ENCODE data around the gene PRKCE.

PRKCE gene

DNA sequence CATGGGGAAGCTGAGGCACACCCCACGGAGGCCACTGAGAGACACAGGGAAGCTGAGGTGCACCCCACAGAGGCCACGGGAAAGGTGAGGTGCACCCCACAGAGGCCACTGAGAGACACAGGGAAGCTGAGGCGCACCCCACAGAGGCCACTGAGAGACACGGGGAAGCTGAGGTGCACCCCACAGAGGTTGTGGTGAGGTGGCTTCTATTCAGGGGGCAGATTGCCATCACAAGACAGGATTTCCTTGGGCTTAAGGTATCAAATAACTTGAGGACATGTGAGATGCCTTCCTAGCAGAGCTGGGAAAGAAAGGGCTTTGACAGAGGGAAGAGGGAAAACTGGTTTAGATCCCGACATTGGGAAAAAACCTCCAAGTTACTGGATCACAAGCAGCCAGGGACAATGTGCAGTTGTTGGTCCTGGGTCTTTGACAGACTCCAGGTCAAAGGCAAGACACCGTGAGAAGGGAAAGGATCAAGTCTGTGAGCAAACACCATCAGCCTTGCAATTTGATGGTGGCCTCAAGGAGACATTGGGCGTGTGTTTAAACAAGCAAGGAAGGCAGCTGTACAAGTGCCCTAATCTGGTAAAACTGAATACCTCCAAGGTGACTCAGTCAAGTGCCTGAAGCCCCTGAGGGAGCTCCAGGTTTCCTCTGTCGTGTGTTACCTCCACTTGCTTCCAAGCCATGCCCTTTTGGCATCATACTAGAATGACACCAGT is 512.5 kb downstream of the PRKCE start:
- no peak for DNase-seq

DNA sequence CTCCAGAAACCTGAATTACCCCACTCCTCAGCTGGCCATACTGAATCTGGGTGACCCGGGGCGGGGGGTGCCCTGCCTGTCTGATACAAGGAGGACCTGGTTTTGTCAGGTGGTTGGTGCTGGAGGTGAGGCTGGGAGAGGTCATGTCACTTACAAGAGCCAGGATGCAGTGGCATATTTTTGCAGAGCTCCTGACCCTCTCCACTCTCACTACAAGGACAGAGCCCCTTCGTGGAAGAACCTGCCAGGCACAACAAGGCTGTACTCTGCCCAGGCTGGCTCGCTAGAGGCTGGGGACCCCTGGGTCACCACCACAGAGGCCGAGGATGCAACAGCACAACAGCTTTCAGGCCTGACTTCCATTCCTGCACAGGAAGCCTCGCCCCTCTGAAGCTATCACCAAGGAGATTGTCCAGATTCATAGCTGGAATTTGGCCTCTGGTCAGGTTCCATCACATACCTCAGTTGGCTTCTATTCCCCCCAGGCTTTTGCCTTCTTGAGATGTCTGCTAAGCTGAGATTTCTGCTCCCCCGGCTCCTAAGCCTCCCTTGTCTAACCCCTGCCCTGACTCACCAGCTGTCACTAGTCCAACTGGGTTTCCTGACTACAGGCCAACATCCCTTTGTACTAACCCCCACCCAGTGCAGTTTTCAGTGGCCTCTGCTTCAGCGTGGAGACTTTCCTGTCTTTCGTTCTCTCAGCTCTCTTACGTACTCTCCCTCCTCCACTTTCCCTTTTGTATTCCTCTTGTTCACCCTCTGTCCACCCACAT is 513.2 kb downstream of the PRKCE start:
- DNase-seq: no peak

DNA sequence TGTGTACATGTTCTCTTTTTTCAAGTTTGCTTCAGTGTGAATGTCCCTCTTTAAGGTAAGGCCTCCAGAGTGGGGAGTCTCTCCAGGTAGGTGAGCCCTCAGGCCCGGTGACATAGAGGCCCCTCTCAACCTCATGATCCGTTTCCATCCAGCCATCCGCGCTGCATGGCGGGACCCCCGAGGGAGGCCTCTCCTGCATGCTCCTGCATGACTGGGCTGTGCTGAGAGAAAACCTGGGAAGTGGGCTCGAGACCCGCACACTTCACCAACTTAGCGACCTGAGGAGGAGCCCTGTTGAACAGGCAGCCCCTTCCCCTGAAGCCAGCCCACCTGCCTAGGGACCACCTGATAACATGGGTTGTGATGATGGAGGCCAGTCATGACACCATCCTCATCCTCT is 514.4 kb downstream of the PRKCE start:
- DNase-seq: no peak

DNA sequence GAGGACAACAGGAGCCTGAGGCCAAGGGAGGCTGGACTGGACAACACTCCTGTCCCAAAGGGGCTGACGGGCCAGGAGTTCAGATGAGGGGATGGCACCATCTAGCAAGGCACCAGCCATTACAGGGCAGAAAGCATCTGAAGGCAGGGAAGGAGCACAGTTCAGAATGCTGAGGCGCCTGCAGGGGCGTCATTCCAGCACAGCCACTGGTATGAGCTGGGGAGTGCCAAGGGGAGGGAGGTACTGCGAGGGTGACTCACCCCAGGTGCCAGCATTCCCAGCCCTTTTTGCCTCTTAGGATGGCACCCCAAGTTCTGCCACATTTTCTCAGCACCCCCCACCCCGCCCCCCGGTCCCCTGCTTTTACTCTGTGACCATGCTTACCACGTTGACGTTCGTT is 515.9 kb downstream of the PRKCE start:
- no peak for DNase-seq

DNA sequence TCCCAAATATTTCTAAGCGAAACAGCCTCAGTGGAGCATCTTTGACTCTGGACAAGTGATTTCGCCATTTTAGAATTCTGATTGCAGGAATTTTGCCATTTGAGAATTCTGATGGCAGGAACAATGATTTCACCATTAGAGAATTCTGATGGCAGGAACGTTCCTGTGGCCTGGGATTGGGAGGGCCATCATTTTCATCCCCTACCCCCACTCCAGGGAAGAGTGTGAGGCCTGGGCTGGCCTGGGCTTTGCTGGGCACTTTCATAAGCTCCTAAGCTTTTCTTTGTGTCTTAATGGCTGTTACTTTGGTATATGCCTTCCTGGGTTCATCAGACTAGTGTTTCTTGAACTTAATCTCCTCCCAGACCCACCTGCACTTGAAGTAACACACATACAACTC is 516.4 kb downstream of the PRKCE start:
- no peak for DNase-seq

DNA sequence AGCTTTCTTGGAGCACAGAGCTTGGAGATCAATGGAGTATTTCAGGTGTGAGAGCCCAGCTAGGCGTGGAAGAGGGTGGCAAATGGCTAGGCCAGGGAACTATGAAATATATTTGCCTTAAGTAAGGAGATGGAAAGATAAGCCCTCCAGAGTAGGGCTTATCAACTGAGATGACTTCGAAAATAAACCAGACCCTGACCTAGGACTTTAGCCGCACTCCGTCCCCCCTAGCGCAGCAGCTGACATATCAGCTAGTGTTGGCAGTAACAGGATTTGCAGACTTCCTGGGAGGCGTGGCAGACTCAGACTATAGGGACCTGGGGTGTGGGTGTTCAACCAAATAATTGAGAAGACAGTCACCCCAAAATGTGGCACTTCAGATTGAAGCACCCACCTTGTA is 518.0 kb downstream of the PRKCE start:
- no peak for DNase-seq

DNA sequence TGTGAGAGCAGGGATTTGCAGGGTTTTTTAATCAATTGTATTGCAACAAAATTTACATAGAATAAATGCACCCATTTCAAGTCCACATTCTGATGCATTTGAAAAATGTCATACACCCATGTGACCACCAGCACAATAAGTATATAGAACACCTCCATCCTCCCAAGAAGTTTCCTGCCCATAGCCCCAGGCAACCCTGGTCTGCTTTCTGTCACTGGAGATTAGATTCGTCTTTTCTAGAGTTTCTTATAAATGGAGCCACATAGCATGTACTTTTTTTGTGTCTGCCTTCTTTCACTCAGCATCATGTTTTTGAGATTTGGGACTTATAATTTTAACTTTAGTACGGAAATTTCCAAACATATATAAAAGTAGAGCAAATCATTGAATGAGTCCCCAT is 518.6 kb downstream of the PRKCE start:
- no peak for DNase-seq

DNA sequence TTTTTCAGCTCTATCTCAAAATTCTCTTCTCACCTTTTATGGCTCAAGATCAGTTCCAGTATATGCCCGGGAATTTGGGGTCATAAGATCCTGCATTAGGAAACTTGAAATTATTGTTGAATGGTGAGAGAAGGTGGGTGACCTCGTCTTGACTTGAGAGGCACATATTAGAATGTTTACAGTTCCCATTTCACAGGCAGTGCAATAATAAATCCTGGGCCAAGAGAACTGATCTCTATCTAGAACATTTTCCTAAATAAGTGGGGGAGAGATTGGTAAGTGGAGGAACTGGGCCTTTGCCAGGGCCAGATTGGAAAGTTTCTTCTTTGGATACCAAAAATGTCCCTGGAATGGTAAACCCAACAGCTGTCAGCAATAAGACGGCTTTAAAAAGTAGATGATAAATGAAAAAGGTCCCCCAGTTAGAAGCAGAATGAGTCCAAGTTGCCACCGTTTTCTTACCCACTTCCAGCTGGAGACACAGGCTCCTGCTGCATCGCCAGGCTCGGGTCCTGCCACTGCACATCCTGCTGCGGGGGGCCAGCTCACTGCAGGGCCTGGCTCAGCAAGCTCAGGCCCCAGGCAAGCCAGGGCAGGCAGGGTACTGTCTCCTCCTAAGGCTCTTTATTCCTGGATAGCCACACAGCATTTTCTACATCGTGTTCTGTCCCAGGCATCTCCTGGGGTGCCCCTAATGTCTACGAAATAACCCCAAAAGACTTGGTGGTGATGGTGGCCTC is 519.3 kb downstream of the PRKCE start:
- no peak for DNase-seq

DNA sequence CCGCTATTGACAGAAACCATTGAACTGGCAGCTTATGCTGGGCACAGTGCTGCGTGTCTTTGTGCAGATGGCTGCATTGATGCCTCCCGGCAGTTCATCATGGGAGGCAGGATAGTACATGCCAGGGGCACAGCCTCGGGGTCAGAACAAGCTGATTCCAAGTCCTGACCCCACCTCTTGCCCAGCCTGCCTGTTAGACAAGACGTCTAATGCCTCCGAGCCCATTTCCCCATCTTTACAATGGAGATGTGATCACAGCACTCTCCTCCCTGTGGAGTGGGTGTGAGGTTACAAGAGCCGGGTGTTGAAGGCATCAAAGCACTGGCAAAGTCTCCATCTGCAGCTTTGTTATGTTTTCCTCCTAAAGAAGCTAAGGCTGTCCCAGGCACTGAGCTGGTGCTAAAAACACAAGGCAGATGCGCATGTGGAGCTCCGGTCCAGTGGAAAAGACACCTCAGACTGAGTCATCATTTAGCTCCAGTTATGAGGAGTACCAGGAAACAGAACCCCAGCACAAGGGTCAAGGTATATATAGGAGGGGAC is 520.0 kb downstream of the PRKCE start:
- DNase-seq: no peak

DNA sequence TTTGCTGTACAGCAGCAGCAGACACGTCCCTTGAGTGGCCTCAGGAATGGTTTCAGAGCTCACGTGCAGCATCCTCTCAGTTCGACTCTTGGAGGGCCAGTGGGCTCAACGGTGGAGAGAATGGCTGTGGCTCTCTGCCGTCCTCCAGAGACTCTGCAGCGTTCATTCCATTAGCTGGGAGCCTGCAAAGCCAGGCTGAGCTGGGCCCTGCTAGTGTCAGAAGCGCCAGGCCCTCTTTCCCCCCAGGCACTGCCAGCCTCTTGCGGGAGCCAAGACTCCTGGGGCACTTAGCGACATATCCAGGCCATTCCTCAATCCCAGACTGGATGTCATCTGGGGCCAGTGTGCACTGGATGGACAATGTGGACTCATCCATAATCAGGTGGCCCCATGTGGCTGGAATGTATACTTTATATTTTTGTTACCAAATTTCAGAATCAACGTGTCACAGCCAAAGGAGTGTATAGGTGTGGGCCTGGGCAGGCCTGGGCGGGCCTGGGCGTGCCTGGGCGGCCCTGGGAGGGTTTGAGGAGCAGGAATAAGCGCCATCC is 520.6 kb downstream of the PRKCE start:
- DNase-seq: no peak

DNA sequence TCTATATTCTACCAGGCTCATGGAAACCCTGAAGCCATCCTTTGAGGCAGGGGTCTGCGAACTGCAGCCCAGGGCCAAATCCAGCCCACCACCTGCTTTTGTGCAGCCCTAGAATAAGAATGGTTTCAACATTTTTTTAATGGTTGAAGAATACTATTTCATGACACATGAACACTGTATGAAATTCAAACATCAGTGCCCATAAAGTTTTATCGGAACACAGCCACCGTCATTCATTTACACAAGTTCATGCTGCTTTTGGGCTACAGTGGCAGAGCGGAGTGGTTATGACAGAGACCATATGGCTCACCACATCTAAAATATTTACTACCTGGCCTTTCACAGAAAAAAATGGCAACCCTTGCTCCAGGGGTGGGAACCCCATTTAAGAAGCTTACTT is 521.6 kb downstream of the PRKCE start:
- DNase-seq: no peak

DNA sequence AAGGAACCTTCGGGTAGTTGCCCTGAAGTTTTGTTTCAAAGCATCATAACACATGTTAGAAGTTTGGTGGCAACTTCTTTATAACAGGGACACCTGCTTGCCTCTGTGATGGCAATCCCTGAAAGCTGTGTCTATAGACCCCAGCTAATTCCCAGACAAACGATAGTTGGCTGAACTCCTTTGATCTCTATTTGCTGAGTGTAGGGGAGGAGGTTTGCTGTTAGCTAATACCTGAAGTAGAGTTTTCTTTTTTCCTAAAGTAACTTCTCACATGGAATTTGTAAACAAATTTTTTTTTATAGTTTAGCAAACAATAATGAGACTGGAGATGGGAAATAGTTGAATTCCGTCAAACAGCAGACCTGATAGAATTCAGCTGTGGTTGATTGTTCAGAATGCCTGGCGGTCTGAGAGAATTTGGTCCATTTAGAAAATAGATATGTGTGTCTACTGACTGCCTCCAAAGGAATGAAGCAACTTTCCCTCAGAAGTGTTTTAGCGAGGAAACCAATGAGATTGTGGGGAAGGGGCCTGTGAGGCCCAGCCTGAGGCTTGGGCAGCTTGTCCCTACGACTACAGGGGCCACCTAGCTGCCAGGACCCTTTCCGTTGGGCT is 522.3 kb downstream of the PRKCE start:
- no peak for DNase-seq

DNA sequence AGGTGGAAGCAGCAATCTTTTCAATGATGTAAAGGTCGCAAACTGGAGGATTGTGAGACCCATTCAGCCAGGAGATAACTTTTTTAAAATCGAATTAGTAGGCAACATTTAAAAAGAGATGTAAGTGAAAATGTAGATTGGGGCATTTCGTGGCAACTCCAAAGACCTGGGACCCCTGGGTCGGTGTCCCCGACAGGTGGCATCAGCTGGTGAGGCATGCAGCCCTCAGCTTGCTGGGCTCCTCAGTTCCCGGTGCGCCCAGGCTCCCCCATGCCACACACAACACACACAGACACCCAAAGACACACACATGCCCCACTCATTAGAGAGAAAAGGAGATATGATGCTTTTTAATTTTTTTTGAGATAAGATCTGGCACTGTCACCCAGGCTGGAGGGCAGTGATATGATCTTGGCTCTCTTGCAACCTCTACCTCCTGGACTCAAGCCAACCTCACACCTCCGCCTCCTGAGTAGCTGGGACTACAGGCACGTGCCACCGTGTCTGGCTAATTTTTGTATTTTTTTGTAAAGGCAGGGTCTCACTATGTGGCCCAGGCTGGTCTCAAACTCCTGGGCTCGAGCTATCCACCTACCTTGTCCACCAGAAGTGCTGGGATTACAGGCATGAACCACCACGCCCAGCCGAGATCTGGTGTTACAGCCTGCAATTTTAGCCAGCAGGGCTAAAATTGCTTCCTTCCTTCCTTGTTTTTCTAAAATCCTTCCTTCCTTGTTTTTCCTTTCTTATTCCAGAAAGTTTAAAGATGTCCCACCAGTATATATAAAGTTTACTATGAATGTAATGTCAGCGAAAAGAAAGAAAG is 523.1 kb downstream of the PRKCE start:
- DNase-seq: no peak

DNA sequence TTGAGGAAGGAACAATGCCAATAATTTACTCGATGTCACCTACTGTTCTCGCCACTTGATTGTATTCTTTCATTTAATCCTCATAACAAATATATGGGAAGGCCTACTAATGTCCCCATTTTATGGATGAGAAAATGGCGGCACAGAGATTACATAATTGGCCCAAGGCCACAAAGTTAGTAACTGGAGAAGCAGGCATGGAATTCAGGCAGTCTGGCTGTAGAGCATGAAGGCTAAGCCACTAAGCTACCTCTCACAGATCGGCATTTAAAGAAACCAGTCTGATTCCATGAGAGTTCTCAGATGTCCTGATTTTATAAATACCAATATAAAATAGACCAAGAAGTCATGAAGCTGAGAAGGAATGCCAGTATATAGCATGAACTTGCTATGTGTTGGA is 523.9 kb downstream of the PRKCE start:
- no peak for DNase-seq

DNA sequence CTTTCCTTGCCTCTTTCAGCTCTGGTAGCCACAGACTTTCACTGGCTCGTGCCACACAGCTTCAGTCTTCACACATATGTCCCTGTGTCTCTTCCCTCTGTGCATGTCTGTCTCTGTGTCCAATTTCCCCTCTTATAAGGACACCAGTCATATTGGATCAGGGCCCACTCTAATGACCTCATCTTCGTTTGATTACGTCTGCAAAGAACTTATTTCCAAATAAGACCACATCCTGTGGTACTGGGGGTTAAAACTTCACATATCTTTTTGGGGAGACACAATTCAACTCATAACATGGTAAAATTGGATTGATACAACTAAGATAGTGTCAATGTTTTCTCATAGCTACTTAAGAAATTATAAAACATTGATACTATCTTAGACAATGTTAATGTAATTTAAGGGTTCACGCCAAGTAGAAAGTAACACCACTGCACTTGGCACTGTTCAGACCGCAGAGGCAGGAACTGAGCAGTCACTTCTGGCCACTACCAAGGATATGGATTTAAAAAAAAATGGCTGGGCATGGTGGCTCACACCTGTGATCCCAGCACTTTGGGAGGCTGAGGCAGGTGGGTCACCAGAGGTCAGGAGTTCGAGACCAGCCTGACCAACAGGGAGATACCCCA is 526.1 kb downstream of the PRKCE start:
- DNase-seq: no peak

DNA sequence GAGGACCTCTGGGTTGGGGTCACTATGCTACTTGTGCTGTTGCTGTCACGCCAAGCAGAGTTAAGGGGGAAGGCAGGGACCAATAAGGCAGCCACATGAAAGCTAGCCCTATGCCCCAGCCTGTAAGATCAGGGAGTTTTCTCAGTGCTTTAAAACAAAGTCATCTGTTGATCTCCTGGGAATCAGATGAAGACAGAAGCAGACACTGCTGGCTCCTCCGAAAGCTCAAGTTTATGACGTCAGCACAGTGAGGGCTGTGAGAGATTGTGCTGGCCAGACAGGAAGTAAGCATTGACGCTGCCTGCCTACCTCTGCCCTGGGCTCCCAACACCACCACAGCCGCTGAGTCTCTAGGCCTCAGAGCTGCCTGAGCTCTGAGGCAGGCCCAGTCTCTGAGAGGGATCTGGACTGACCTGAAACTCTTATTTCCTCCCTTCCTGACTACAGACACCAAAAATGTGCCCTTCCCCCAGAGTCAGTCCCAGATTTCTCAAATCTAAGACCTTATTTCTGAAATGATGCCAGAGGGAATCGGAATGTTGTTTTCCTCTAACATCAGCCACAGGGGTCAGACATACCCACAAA is 527.7 kb downstream of the PRKCE start:
- DNase-seq: peak; percentile 19

DNA sequence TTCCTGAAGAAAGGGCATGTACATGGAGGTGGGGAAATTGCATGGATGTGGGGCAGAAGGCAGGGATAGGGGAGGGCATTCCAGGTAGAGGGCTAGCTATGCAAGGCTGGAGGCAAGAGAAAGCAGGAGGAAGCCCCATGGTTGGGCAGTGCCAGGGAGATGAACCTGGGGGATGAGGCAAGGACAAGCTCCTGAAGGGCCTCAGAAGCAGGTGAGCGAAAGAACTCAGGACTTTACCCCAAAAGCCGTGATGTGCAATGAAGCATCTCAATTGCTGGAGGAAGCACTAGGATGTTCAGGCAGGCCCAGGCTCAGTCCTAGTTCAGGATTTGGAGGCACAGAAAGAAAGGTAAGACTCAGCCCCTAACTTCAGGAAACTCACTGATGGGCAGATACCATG is 528.7 kb downstream of the PRKCE start:
- DNase-seq: no peak

DNA sequence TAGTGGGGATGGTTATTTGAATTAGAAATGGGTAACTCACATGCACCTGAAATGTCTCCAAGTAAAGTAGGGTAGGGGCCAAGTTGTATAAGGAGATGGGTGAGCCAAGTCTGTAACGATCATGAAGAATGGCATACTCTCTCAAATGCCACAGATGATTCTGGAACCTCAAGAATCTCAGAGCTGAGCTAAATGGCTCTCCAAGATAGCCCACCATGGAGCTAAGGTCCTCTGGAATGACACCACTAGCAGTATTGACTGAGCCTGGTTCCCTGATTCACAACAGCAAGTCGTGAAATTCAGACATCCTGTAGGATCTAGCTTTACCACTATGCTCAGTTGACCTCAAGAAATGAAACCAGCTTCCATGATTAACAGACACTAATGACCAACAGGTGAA is 529.8 kb downstream of the PRKCE start:
- DNase-seq: no peak

DNA sequence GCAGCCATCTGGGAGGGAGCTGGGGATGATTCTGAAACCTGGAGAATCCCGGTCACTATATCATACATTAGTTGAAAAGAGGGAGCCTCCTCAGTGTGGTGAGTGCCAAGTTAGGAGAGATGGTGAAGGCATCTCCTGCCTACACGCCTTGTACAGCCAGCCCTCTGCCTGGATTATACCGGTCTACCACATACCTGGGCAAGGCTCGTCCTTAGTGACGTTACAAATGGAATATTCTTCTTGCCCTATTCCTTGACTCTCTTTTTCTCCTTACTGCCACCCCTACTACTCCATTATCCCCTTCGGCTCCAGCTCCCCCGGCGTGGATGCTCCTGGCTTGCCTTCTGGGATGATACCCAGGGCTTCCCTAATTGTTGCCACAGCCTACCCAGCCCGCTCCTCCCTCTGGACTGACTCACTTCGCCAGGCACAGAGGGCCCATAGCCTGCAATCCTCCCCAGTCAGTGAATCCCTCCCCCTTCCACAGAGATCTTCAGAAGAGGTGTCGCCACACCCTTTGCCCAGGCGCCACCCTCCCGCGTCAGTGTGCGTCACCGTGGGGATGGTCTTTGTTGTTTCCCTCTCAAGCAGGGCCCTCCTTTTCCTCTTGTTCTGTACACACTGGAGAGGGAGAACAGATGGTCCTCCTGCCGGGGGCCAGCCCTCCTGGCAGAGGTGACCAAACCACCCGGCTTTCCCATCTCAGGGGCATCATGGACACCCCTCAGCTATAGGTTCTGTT is 530.5 kb downstream of the PRKCE start:
- no peak for DNase-seq

DNA sequence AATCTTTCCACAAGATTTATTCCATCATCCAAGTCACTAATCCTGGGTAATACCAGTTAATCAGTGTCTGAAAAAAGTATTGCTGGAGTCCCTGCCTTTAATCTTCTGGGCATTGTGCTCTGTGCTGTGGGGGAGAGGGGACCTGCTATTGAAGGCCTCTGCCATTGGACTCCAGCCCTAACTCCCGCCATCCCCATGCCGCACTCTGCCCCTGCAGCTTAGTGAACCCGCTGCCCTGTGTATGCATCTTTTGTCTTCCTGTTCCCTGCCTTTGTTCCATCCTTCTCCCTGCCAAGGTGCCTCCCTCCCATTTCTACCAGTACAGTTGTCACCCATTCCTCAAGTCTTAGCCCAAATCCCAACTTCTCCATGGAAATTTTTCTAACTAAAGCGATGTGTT is 532.0 kb downstream of the PRKCE start:
- no peak for DNase-seq
